Measurements from ENCODE around the gene PRAMEF9. TPM values are rescaled to one million over a fixed set of nuclear protein-coding genes. Genes with fewer than 3 reads are reported as not detected.
"Not testable (repeated sequence)": the region's sequence is repeated elsewhere in the genome, so short reads cannot be mapped to it uniquely, and the experiment has no call there.

PRAMEF9 gene
- total RNA-seq (2014; rRNA removed) (not detected in 2 replicates), Bru-seq, nascent RNA (percentile 9 among the genes with signal in this experiment), BruChase-seq, experiment 1, labeled RNA remaining after a 6-hour chase (not detected), BruChase-seq, experiment 2, labeled RNA remaining after a 2-hour chase (not detected)
- long read RNA-seq: 0 reads

- CTCF ChIA-PET; H3K4me2 ChIP-seq (ENCODE audit: low read length); H3K4me1 ChIP-seq (ENCODE audit: insufficient read depth, low read length); H3F3A ChIP-seq (ENCODE audit: low read length, unreplicated experiment); H3K9ac ChIP-seq (ENCODE audit: low read length); H3K36me3 ChIP-seq (ENCODE audit: low read depth, low read length); BruUV-seq (replicated peaks); H3K9me3 ChIP-seq (ENCODE audit: low read length); H3K27me3 ChIP-seq (ENCODE audit: low read length); H3K27ac ChIP-seq (ENCODE audit: low read length); H2AFZ ChIP-seq (ENCODE audit: low read length); H4K20me1 ChIP-seq (ENCODE audit: low read length); ATAC-seq; POLR2A ChIA-PET (ENCODE audit: unreplicated experiment); H3K4me3 ChIP-seq (ENCODE audit: low read length); H3K9me2 ChIP-seq (replicated peaks; ENCODE audit: low read length); intact Hi-C loops (cut with micrococcal nuclease); H3K79me2 ChIP-seq (ENCODE audit: low read length); DNase-seq: not testable (repeated sequence)
These were observed at the start of gene PRAMEF9 for GRCh38 chr1:13171548-13171947. PRAMEF9 (plus strand) TSS chr1:13171848; CDS start chr1:13175281, 3,433 bp downstream.

- H4K20me1 ChIP-seq (ENCODE audit: low read length); H3F3A ChIP-seq (ENCODE audit: low read length, unreplicated experiment); H3K27ac ChIP-seq (ENCODE audit: low read length); H3K79me2 ChIP-seq (ENCODE audit: low read length); intact Hi-C loops (cut with micrococcal nuclease); H3K9me2 ChIP-seq (replicated peaks; ENCODE audit: low read length); H3K4me1 ChIP-seq (ENCODE audit: insufficient read depth, low read length); POLR2A ChIA-PET (ENCODE audit: unreplicated experiment); ATAC-seq; H2AFZ ChIP-seq (ENCODE audit: low read length); H3K9me3 ChIP-seq (ENCODE audit: low read length); DNase-seq; BruUV-seq (replicated peaks); H3K4me3 ChIP-seq (ENCODE audit: low read length); H3K27me3 ChIP-seq (ENCODE audit: low read length); H3K9ac ChIP-seq (ENCODE audit: low read length); H3K4me2 ChIP-seq (ENCODE audit: low read length); CTCF ChIA-PET; H3K36me3 ChIP-seq (ENCODE audit: low read depth, low read length): not testable (repeated sequence)
These were observed 15.7 kb upstream of the PRAMEF9 start, which contains the start of gene PRAMEF26 for GRCh38 chr1:13155909-13156308. PRAMEF26 (minus strand) TSS chr1:13156009; CDS start chr1:13153095, 2,914 bp downstream.

GRCh38 chr1:13165531-13165930 lies 6.1 kb upstream of the PRAMEF9 start, which contains the start of gene HNRNPCL4:
HNRNPCL4 (minus strand) TSS chr1:13165631; CDS start chr1:13165467, 164 bp downstream.
- DNase-seq; BruUV-seq (replicated peaks); H3K4me2 ChIP-seq (ENCODE audit: low read length); POLR2A ChIA-PET (ENCODE audit: unreplicated experiment); H4K20me1 ChIP-seq (ENCODE audit: low read length); H3K4me3 ChIP-seq (ENCODE audit: low read length); H3F3A ChIP-seq (ENCODE audit: low read length, unreplicated experiment); H3K4me1 ChIP-seq (ENCODE audit: insufficient read depth, low read length); H3K9me3 ChIP-seq (ENCODE audit: low read length); intact Hi-C loops (cut with micrococcal nuclease); H2AFZ ChIP-seq (ENCODE audit: low read length); H3K9me2 ChIP-seq (replicated peaks; ENCODE audit: low read length); H3K36me3 ChIP-seq (ENCODE audit: low read depth, low read length); H3K27me3 ChIP-seq (ENCODE audit: low read length); H3K9ac ChIP-seq (ENCODE audit: low read length); H3K27ac ChIP-seq (ENCODE audit: low read length); ATAC-seq; H3K79me2 ChIP-seq (ENCODE audit: low read length); CTCF ChIA-PET: not testable (repeated sequence)

GRCh38 chr1:13201309-13201708 lies 29.7 kb downstream of the PRAMEF9 start, which contains the start of gene PRAMEF13:
PRAMEF13 (minus strand) TSS chr1:13201409; CDS start chr1:13199589, 1,820 bp downstream.
- H3K27ac ChIP-seq (ENCODE audit: low read length); H3K4me3 ChIP-seq (ENCODE audit: low read length); H3K4me1 ChIP-seq (ENCODE audit: insufficient read depth, low read length); POLR2A ChIA-PET (ENCODE audit: unreplicated experiment); BruUV-seq (replicated peaks); H4K20me1 ChIP-seq (ENCODE audit: low read length); H3K4me2 ChIP-seq (ENCODE audit: low read length); H2AFZ ChIP-seq (ENCODE audit: low read length); H3K36me3 ChIP-seq (ENCODE audit: low read depth, low read length); H3K9me3 ChIP-seq (ENCODE audit: low read length); H3K27me3 ChIP-seq (ENCODE audit: low read length); DNase-seq; H3K9ac ChIP-seq (ENCODE audit: low read length); CTCF ChIA-PET; H3K9me2 ChIP-seq (replicated peaks; ENCODE audit: low read length); intact Hi-C loops (cut with micrococcal nuclease); H3K79me2 ChIP-seq (ENCODE audit: low read length); H3F3A ChIP-seq (ENCODE audit: low read length, unreplicated experiment); ATAC-seq: not testable (repeated sequence)

- H3K36me3 ChIP-seq (ENCODE audit: low read depth, low read length); H4K20me1 ChIP-seq (ENCODE audit: low read length); POLR2A ChIA-PET (ENCODE audit: unreplicated experiment); H3K4me2 ChIP-seq (ENCODE audit: low read length); H3K9ac ChIP-seq (ENCODE audit: low read length); CTCF ChIA-PET; intact Hi-C loops (cut with micrococcal nuclease); H3K9me3 ChIP-seq (ENCODE audit: low read length); H3F3A ChIP-seq (ENCODE audit: low read length, unreplicated experiment); H3K27ac ChIP-seq (ENCODE audit: low read length); H3K27me3 ChIP-seq (ENCODE audit: low read length); H3K4me1 ChIP-seq (ENCODE audit: insufficient read depth, low read length); BruUV-seq (replicated peaks); ATAC-seq; DNase-seq; H3K4me3 ChIP-seq (ENCODE audit: low read length); H3K79me2 ChIP-seq (ENCODE audit: low read length); H2AFZ ChIP-seq (ENCODE audit: low read length); H3K9me2 ChIP-seq (replicated peaks; ENCODE audit: low read length): not testable (repeated sequence)
These were observed 37.1 kb downstream of the PRAMEF9 start for GRCh38 chr1:13208712-13209111.

GRCh38 chr1:13216619-13217018 lies 45.0 kb downstream of the PRAMEF9 start:
- POLR2A ChIA-PET (ENCODE audit: unreplicated experiment); CTCF ChIA-PET; H3K9me3 ChIP-seq (ENCODE audit: low read length); ATAC-seq; H3K27me3 ChIP-seq (ENCODE audit: low read length); H3K4me3 ChIP-seq (ENCODE audit: low read length); intact Hi-C loops (cut with micrococcal nuclease); H3K27ac ChIP-seq (ENCODE audit: low read length); H3K4me2 ChIP-seq (ENCODE audit: low read length); H3K36me3 ChIP-seq (ENCODE audit: low read depth, low read length); DNase-seq; H3K9ac ChIP-seq (ENCODE audit: low read length); H3K79me2 ChIP-seq (ENCODE audit: low read length); H3F3A ChIP-seq (ENCODE audit: low read length, unreplicated experiment); BruUV-seq (replicated peaks); H2AFZ ChIP-seq (ENCODE audit: low read length); H3K9me2 ChIP-seq (replicated peaks; ENCODE audit: low read length); H3K4me1 ChIP-seq (ENCODE audit: insufficient read depth, low read length); H4K20me1 ChIP-seq (ENCODE audit: low read length): not testable (repeated sequence)

GRCh38 chr1:13219203-13219602 lies 47.6 kb downstream of the PRAMEF9 start:
- H3K9me2 ChIP-seq (replicated peaks; ENCODE audit: low read length); H3K27ac ChIP-seq (ENCODE audit: low read length); H3K79me2 ChIP-seq (ENCODE audit: low read length); H3K4me1 ChIP-seq (ENCODE audit: insufficient read depth, low read length); H2AFZ ChIP-seq (ENCODE audit: low read length); POLR2A ChIA-PET (ENCODE audit: unreplicated experiment); H3K9ac ChIP-seq (ENCODE audit: low read length); CTCF ChIA-PET; intact Hi-C loops (cut with micrococcal nuclease); BruUV-seq (replicated peaks); H3K9me3 ChIP-seq (ENCODE audit: low read length); H3K36me3 ChIP-seq (ENCODE audit: low read depth, low read length); H3K27me3 ChIP-seq (ENCODE audit: low read length); H4K20me1 ChIP-seq (ENCODE audit: low read length); ATAC-seq; H3F3A ChIP-seq (ENCODE audit: low read length, unreplicated experiment); H3K4me2 ChIP-seq (ENCODE audit: low read length); H3K4me3 ChIP-seq (ENCODE audit: low read length); DNase-seq: not testable (repeated sequence)

Data from PC-3 (cell line).